Measurements from ENCODE around the gene PAGR1. TPM values are rescaled to one million over a fixed set of nuclear protein-coding genes. Genes with fewer than 3 reads are reported as not detected.

The PAGR1 gene
- total and polyA plus RNA-seq, 2 of the 13 experiments (the other 11 are each of a cell fraction or from before 2014, with no cell fraction given): 9.8 to 66.4 TPM

- TF ChIP-seq ZNF281 (CRISPR knock-in tag; IDR thresholded peaks at IDR 0.05; ENCODE audit: borderline replicate concordance): peak; percentile 65
- peak; percentile 26 for TF ChIP-seq PTBP1 (IDR thresholded peaks at IDR 0.05; ENCODE audit: low read depth, low read length, poor library complexity, severe bottlenecking)
- peak; percentile 98 for TF ChIP-seq THAP7 (CRISPR knock-in tag; IDR thresholded peaks at IDR 0.05)
- peak; percentile 97 for TF ChIP-seq NKX3-1 (CRISPR knock-in tag; IDR thresholded peaks at IDR 0.05)
- TF ChIP-seq MNT (IDR thresholded peaks at IDR 0.05): peak; percentile 88
- TF ChIP-seq ATF3 (CRISPR knock-in tag; IDR thresholded peaks at IDR 0.05): peak; percentile 51; the same call in 1 of the 2 replicates
- TF ChIP-seq GRHL1 (CRISPR knock-in tag; conservative IDR thresholded peaks at IDR 0.05): no peak; the same call in 1 of the 2 replicates
- no peak for TF ChIP-seq NONO (IDR thresholded peaks at IDR 0.05)
- TF ChIP-seq NONO (CRISPR knock-in tag; conservative IDR thresholded peaks at IDR 0.05): peak; percentile 99
- TF ChIP-seq MAZ (IDR thresholded peaks at IDR 0.05; ENCODE audit: borderline replicate concordance, low read depth, low read length): no peak
- TF ChIP-seq MAZ (CRISPR knock-in tag; IDR thresholded peaks at IDR 0.05; ENCODE audit: low read depth): peak; percentile 90; the same call in 1 of the 2 replicates
- TF ChIP-seq AGO1 (IDR thresholded peaks at IDR 0.05; ENCODE audit: low read depth, low read length, poor library complexity, severe bottlenecking): peak; percentile 87
- TF ChIP-seq THRA (CRISPR knock-in tag; IDR thresholded peaks at IDR 0.05; ENCODE audit: borderline replicate concordance): peak; percentile 88
- TF ChIP-seq ELF3 (CRISPR knock-in tag; IDR thresholded peaks at IDR 0.05): peak; percentile 69; the same call in 1 of the 2 replicates
- peak; percentile 97 for TF ChIP-seq ZNF530 (CRISPR knock-in tag; IDR thresholded peaks at IDR 0.05; ENCODE audit: low read depth)
Measured at GRCh38 chr16:29807426-29808218, 8.3 kb upstream of the PAGR1 start (continued).

Data from HepG2 (cell line).